Measurements from ENCODE around the gene BEGAIN.

Gene BEGAIN

DNA sequence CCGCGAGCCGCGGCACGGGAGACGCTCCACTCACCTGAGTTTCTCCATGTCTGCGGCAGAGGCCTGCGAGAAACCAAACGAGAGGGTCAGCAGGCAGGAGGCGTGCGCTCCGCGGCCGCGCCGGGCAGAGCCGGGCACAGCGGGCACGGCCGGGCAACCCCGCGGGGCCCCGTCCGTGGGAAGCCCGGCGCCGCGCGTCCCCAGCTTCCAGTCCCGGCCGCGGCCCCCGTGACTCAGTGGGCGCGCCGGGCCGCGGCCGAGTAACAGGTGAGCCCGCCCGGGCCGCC lies 19.4 kb downstream of the BEGAIN start:
- DNase-seq (ENCODE audit: low read depth), result no peak

DNA sequence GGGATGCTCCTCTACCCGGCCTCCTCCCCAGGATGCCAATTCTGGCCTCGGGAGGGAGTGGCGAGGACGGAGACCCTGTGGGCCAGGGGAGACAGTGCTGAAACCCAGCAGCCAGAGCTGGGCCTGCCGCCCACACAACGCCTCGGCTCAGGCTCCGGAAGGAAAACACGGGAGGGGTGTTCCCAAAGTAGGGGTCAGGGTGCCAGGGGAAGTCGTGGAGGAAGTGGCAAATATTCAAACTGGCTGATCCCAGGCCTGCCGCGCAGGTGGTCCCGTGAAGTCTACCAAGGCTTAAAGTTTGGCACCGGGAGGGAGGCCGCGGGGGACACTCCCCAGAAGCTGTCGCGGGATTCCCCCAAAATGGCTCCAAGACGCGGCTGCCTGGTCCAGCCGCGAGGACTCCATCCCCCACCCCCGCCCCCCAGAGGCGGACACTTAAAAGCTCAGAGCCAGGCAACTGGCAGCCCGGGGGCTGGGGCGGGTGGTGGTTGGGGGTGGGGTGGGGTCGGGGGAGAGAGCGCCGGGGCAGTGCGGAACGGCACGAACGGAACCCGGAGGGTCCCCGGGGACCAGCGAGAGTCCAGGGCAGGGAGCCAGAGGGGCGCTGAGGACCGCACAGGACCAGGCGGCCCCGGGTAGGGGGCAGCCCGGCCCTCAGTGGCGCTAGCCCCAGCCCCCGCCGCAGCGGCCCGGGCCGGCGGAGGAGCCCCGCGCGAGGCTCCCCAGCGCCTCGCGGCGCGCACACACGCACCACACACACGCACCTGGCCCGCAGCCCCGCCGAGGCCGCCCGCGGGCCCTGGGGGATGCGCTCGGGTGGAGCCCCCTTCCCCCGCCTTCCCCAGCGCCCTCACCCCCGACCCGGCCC lies 20.0 kb downstream of the BEGAIN start:
- DNase-seq (ENCODE audit: low read depth), result no peak

DNA sequence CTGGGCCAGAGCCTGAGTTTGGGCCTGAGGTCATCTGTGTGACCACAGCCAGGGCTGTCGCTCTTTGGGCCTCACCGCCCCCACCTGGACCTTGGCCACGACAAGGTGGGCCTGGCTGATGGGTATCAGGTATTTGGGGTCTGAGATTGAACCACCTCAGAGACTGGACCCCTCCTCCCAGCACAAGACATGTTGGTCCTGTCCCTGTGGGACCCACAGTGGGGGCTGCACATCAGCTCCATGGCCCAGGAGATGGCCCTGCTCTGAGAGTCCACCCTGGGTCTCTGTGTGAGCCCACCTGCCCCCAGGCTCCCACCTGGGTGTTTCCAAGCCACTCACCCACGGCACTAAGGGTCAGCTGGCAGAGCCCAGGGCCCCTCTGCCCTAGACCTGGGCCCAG lies 20.6 kb downstream of the BEGAIN start:
- no peak for DNase-seq (ENCODE audit: low read depth)

DNA sequence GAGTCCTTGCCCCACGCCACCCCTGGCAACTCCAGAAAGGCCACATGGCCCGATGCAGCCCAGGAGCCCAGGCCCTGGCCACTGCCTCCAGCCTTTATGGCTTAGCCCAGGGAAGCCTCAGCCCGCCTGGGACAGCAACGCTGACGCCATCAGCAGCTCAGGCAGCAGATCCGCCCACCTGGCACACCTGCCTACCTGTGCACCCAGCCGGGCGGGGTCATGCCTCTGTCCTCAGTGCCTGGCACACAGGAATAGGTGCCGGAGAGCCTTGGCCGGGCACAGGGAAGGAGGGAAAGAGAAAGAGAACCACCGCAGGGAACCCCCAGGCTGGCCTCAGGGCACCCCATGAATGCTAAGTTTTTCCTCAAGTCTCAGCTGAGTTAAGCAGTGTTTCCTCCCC lies 21.1 kb downstream of the BEGAIN start:
- no peak for DNase-seq (ENCODE audit: low read depth)

DNA sequence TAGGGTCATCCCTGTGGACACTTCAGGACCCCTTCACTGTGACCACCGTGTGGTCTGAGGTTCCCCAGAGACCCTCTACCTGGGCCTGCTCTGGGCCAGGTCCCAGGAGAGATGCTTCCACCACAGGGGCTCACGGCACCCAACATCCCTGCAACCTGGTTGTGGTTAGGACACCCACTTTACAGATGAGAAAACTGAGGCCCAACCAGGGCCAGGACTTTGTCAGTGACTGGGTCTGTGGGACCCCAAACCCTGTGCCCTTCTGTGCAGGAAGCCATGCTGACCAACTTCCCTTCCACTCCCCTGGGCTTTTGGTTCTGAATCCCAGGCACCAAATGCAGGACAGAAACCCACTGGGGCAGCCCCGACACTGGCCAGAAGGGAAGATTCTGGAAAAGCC lies 21.6 kb downstream of the BEGAIN start:
- DNase-seq (ENCODE audit: low read depth), result no peak

DNA sequence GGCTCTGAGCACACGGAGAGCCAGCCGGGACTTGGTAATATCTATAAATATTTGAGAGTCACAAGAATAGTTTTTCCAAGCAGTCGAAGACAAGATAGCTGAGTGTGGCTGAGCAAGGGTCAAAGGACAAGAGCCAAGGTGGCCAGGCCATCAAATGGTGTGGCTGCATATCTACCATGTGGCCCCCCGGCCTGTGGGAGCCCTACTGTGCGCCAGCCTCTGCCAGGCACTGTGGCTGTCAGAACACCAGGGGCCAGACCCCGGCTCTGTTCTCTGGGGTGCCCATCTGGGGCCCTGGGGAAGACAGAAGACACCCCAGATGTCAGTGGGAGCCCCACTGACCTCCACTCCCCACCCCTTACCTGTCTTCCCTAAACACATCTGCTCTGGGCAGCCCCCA lies 22.7 kb downstream of the BEGAIN start:
- DNase-seq (ENCODE audit: low read depth), result no peak

DNA sequence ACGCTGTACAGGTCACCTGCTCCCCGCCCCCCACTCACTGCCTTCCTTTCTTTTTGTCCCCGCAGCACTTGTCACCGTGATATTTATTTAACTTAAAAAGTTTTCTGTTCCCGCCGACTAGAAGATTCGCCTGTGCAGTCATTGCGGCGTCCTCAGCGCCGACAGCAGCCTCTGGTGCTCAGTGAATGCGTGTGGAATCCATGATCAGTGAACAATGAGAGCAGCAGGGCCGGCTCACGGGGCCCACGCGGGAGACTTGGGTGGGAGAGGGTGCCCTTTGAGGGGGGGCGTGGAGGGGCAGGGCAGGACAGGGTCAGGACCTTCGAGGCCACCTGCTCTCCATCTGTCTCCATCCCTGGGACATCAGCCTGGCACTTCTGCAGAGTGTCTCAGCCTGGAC lies 24.5 kb downstream of the BEGAIN start:
- DNase-seq (ENCODE audit: low read depth), result no peak

DNA sequence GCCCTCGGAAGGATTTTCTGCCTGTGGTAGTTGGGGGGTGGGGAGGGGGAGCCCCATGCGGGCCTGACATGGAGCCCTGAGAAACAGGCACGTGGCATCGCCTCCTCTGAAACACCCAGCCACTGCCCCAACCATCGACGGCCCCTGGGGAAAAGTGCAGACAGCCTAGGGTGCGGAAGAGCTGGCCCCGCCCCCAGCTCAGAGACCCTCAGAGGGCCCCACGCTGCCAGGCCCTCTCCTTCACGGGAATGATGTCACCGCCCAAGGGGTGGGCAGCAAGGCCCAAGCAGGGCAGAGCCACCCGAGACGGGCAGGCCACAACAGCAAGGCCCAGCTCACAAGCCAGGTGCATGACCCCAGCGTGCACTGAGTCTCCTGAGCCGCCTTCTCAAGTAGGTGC lies 26.2 kb downstream of the BEGAIN start:
- no peak for DNase-seq (ENCODE audit: low read depth)

DNA sequence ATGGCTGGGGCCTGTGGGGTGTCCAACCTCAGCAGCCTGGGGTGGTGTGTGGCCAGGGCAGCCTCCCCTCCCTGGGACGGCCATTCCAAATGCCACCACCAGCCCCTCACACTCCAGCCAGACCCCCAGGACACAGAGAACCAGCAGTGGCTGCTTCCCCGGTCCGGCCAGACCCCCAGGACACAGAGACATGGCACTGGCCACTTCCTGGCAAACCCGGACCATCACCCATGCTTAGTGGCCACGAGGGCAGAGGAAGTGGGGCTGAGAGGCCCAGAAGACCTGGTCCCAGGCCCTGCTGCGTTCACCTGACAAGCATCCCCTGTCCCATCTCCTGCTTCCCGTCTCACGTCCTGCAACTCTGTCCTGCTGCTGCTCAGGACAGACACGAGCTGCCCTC lies 26.7 kb downstream of the BEGAIN start:
- no peak for DNase-seq (ENCODE audit: low read depth)

DNA sequence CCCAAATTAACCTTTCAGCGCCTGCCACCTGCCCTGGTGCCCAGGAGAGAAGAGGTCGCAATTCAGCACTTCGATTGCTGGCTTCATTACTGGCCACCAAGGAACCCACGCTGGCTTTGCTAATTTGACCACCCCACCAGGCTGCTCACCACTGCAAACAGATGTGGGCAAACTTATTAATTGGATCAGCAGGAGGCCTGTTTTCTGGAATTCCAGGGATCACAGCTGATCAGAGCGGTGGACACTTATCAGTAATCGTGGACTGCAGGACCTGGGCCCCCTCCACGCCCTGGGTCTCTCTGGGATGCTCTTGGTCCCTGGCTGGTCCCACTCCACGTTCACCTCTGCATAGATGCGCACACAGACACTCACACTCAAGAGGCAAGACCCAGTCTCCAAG lies 27.8 kb downstream of the BEGAIN start:
- DNase-seq (ENCODE audit: low read depth), result no peak

DNA sequence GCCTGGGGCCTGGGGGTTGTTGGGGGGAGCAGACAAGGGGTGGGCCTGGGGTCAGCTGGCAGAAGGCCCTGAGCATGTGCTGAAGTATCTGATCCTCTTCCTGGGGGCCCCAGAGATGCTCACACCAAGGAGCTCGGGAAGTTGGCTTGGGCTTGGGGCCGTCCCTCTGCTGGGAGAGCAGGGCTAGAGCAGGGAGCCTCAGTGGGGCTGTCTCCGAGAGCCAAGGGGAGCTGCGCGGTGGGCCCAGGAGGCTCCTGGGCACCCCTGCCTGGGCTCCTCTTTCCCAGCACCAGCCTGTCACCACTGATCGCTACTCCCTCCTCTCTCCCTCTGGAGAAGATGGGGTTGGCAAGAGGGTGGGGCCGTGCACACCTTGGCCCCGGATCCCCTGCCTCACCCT lies 28.3 kb downstream of the BEGAIN start:
- no peak for DNase-seq (ENCODE audit: low read depth)

DNA sequence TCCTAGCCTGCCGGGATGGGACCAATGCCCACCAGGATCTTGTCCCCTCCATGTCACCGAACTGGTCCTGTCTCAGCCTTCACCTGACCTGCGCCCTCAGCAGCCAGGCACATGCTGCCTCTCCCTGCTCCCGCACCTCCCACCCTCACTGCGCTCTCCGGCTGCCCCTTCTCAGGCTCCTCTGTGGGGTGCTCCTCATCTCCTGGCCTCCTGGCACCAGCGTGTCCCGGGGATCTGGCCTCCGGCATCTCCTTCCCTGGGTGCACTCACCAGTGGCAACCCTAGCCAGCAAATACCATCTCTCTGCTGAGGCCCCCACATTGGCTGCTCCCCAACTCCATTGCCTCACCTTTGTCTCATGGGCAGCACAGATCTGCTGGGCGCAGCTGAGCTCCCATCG lies 29.0 kb downstream of the BEGAIN start:
- no peak for DNase-seq (ENCODE audit: low read depth)

DNA sequence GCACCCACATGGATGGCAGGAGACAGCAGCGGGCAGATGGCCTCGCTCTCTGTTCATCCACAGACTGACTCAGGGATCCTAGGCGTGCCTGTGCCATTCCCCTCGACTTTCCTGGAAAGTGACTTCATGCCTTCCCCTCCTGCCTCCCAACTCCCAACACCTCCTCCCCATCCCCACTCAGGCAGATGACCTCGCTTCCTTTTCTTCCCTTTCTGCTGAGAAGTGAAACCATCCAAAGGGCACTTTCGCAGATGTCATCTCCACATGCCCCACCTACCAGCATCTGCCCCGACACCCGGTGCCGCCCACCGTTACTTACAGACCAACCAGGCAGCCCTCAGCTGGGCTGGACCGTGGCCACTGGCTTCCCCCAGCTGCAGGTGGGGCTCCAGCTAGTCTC lies 29.6 kb downstream of the BEGAIN start:
- DNase-seq (ENCODE audit: low read depth), result no peak

DNA sequence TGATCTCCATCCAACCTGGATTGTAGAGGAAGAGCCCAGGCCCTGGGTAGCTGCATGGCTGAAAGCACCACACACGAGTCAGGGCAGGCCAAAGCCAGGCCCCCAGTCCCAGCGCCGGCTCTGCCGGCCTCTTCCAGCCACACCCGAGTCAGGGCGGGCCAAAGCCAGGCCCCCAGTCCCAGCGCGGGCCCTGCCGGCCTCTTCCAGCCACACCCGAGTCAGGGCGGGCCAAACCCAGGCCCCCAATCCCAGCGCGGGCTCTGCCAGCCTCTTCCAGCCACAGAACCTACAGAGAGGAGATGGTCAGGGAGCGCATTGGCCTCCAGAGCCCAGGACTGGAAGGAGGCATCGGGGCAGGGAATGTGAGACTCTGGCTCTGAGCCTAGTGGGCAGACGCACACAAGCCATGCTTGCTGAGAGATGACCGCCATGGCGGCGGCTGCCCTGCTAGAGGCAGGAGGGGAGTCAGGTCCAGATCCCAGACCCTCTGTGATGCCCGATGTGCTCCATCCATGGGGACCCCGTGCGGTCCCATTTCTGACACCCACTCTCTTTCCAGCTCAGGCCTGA lies 30.2 kb downstream of the BEGAIN start:
- no peak for DNase-seq (ENCODE audit: low read depth)

DNA sequence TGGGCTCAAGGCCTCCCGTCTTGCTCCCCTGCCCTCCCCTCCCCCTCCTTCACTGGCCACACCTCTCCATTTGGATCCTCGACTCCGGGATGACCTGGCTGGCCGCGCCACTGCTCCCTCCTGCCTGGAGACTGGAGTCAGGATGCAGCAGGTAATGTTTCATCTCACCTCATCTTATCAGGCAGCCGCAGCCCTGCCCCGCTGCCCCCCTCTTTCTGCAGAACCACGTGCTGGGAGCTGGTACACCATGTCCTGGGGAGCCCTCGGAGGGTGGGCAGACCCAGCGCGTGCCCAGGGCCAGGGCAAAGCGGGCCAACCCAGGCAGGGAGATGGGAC lies 31.1 kb downstream of the BEGAIN start:
- no peak for DNase-seq (ENCODE audit: low read depth)

DNA sequence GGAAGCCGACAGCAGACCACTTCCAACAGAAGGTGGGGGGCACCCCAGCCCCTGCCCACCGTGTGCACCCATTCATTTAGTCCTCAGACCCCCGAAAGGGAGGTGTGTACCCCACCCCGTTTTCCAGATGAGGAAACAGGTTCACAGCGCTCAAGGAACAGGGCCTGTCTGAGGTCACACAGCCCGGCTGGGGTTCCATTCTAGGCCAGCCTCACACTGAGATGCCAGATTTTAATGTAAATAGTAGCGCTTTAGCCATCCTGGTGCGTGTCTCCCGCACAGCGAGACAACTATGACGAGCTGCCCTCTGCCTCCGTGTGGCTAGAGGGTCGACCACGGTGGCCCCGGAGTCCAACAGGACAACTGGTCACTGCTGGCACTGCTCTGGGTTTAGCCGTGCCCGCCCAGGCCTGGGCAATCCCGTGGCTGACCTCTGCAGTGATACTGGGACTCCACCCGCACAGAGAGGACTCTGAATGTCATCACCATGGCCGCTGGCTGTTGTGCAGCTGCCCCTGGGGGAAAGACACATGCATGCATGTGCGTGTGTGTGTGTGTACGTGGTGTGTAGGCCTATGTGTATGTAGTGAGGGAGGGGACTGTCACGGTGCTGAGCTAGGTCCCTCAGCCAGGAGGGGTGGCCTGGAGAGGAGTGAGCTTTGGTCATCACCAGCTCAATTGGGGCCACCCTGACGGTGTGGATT lies 31.6 kb downstream of the BEGAIN start:
- no peak for DNase-seq (ENCODE audit: low read depth)

DNA sequence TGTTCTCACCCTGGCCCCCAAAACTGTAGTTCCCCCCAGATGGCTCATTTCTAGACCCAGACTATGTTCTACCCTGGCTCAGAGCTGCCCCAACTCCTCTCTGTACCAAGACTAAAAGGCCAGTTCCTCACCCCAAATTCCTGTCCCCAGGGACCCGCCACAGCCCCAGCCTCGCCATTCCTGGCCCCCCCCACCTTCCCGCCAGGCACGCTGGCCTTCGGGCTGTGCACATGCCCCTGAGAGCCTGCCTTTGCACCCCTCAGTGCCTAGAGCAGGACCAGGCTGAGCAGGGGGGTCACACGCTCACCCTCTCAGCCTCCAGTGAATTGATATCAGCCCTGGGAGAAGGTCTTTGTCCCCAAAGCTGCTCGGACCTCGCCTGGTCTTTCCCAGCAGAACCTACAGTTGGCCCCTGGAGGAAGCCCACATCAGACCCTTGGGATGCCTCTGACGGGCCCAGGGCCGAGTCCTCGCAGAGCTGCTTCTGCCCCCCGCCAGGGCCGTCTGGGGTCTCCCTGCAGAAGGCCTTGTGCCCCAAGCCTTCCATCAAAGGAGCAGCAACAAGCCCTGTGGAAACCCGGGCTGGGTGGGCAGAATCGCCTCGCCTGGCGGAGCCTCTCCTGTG lies 32.4 kb downstream of the BEGAIN start:
- DNase-seq (ENCODE audit: low read depth), result no peak

DNA sequence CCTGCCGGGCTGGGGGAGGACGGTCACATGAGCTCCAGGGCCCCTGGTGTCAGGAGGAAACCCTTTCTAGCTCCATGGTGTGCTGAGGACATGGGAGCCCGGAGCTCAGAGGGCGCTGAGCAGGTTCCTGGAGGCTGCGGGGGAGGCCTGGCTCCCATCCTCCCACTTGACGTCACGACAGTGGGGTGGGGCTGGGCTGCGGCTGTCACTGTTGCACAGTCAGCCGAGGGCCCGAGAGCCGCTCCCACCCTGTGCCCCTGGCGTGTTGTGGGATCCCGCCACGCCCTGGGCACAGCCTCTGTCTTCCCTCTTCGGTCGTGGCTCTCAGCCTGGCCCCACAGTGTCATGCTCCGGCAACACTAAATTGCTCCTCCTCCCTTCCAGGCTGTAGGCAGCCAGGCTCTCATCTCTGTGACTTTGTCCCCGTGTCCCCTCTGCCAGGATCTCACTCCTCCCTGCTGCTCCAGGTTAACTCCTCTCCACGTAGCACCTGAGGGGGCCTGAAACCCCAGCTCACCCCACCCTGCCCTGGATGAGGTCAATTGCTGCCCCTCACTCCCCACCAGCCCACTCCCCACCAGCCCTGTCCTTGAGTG lies 33.0 kb downstream of the BEGAIN start:
- no peak for DNase-seq (ENCODE audit: low read depth)

DNA sequence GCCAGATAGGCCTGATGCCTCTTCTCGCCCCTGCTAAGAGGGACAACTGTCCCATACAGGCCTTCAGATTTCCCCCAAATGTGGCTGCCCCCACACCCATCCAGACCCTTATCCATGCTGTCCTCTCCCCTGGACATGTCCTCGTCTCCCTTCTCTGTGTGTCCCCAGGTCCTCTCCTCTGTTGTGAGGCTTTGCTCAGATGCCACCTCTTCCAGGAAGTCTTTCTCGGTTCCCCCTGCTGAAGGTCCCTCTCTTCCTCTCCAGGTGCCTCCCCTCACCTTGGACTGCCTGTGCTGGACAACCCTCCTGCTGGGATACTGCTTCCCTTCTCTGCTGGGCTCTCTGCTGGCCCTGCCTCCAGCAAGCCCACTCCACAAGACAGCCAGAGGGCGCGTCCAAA lies 33.7 kb downstream of the BEGAIN start:
- DNase-seq (ENCODE audit: low read depth), result no peak

DNA sequence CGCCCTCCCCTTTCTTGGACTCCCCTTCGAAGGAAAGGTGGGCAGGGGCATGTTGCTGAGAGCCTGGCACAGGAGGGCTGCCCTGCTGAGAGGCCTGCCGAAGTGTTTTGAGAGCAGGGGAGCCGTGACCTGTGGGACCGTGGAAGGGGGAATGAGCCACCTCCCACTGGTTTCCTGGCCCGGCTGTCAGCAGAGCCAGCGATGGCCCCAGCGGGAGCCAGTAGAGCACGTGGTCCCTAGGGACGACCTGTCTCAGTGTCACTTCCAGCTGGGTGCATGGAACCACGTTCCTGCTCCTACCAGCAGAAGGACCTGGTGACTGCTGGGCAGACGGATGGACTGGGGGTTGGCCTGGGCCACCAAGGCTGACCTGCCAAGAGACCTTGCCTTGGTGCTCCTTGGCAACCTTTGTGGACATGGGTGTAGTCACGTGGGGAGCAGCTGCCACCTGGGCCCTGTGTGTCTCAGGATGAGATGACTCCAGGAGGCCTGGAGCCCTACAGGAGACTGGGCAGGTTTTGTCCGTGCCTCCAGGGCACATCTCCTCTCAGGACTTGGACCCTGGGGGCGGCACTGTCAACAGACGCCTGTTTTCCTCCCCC lies 34.6 kb downstream of the BEGAIN start:
- DNase-seq (ENCODE audit: low read depth), result no peak

DNA sequence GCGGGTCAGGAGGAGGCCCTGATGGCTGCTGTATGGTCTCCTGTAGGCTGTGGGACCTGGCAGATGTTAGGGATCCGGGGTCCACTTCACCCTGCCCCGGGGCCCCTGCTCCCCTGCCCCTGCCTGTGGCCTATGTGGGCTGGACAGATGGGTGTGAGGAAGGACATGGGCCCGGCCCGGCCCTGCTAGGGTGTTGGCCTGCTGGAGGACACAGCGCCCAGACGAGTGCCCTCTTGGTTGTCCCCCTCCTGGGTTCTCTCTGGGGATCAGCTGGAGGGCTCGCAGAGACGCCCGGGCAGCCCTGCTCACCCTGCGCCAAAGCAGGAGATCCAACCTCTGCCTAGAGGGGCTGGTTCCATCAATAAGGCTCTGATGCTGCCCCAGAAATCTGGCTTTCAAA lies 36.2 kb downstream of the BEGAIN start:
- DNase-seq (ENCODE audit: low read depth), result no peak

DNA sequence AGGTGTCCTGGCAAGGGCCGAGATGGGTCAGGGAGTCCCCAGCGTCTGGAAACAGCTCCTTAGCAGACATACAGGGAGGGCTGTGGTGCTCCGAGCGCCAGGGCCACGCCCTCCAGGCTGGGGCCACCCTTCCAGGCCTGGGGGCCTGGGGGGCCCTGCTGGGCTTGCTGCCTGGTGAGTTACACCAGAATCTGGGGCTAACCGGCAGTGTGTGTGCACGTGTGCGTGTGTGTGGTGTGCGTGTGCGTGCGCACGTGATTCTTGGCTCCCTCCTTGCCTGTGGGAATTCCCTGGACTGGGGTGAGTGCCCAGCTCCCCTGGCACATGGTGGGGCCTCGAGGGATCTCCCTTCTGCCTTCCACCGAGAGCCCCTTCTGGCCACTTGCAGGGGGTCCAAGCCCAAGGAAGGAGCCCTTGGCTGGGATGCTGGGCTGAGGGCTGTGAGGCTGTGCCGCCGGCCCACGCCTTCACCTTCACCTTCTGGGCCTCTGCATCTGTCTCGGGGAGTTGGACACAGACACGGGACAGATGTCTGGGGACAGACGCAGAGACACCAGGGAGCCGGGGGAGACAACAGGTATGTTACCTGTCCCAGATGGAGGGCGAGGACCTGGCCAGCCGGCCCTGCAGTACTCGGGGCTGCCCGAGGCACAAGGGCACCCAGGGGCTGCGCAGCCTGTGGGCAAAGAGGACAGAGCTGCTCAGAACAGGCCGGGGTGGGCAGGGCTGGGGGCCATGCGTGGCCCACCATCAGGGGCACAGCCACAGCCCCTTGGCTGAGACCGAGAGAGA lies 37.2 kb downstream of the BEGAIN start:
- DNase-seq (ENCODE audit: low read depth), result no peak
